Keratinocyte (primary cell): ENCODE measurements around the gene CLEC16A. TPM values are rescaled to one million over a fixed set of nuclear protein-coding genes. Genes with fewer than 3 reads are reported as not detected.

Source experiments
- DNase-seq: peaks from one replicate; pipeline ENCODE4 v3.0.0-alpha.2; 2011; ENCODE audit warnings: low read depth, missing footprints, low spot score
- FAIRE-seq: peaks from 2 replicates; lab custom pipeline; 2011; peaks lifted over from hg19 to GRCh38; lab: Jason Lieb, UNC
- H2AFZ ChIP-seq: 2 replicates; pipeline ENCODE4 v1.6.0; 2012; ENCODE audit warnings: low read length, control low read depth, inconsistent platforms; ENCODE audit not compliant: control insufficient read depth
- H3K27ac ChIP-seq: 2 replicates; pipeline ENCODE4 v1.5.1; 2011; ENCODE audit warnings: low read length; ENCODE audit not compliant: control insufficient read depth, insufficient read depth
- H3K27me3 ChIP-seq: 3 replicates; pipeline ENCODE4 v1.6.0; 2011; ENCODE audit warnings: low read length; ENCODE audit not compliant: control insufficient read depth, insufficient read depth; ENCODE audit errors: extremely low read depth
- H3K36me3 ChIP-seq, 2 experiments: 2 replicates in 1 of 2; 3 replicates in 1 of 2; pipeline ENCODE4 v1.5.1; 2011; ENCODE audit warnings: low read length in 2 of 2, mild to moderate bottlenecking in 1 of 2; ENCODE audit not compliant: control insufficient read depth in 2 of 2, insufficient read depth in 2 of 2; ENCODE audit errors: extremely low read depth in 1 of 2
- H3K4me1 ChIP-seq: 3 replicates; pipeline ENCODE4 v1.5.1; 2011; ENCODE audit warnings: low read length; ENCODE audit not compliant: control insufficient read depth, insufficient read depth; ENCODE audit errors: extremely low read depth
- H3K4me2 ChIP-seq: 3 replicates; pipeline ENCODE4 v1.6.0; 2011; ENCODE audit warnings: low read depth, low read length; ENCODE audit not compliant: control insufficient read depth, insufficient read depth; ENCODE audit errors: extremely low read depth
- H3K4me3 ChIP-seq, 3 experiments: fragments of 200-600 bp in 1 of 3; sonication (generic) in 1 of 3; 2 replicates in 2 of 3; 3 replicates in 1 of 3; pipeline ENCODE4 v1.5.1; 2011 to 2016; ENCODE audit warnings: low read length in 3 of 3, mild to moderate bottlenecking in 3 of 3, control low read depth in 2 of 3, inconsistent platforms in 1 of 3, low read depth in 1 of 3, mixed read lengths in 1 of 3, mixed run types in 1 of 3, moderate library complexity in 1 of 3; ENCODE audit not compliant: control insufficient read depth in 2 of 3, insufficient read depth in 2 of 3; ENCODE audit errors: extremely low read depth in 1 of 3
- H3K79me2 ChIP-seq: 2 replicates; pipeline ENCODE4 v1.6.0; 2012; ENCODE audit warnings: low read length; ENCODE audit not compliant: control insufficient read depth, insufficient read depth
- H3K9ac ChIP-seq: 3 replicates; pipeline ENCODE4 v1.6.0; 2011; ENCODE audit warnings: low read length; ENCODE audit not compliant: control insufficient read depth, insufficient read depth; ENCODE audit errors: extremely low read depth
- H3K9me1 ChIP-seq: 3 replicates; pipeline ENCODE4 v1.6.0; 2011; ENCODE audit warnings: low read length; ENCODE audit not compliant: control insufficient read depth, insufficient read depth; ENCODE audit errors: extremely low read depth
- H3K9me3 ChIP-seq: 2 replicates; pipeline ENCODE4 v1.5.1; 2012; ENCODE audit warnings: low read depth, low read length; ENCODE audit not compliant: control insufficient read depth
- H4K20me1 ChIP-seq: 3 replicates; pipeline ENCODE4 v1.6.0; 2011; ENCODE audit warnings: low read length; ENCODE audit not compliant: control insufficient read depth, insufficient read depth; ENCODE audit errors: extremely low read depth
- EZH2 ChIP-seq: IDR thresholded peaks from one replicate; pipeline ENCODE4 v1.6.1; 2012; ENCODE audit warnings: inconsistent platforms, mild to moderate bottlenecking, low read length, moderate library complexity
- dilution Hi-C: fragments of 300-500 bp; cut with MboI; formaldehyde crosslinking; loops from one replicate; pipeline ENCODE4 v1.7.0; 2020; ENCODE audit warnings: low sequenced_read_pairs; ENCODE audit not compliant: extremely low pct_ligation_motif_present
- polyA minus RNA-seq, 3 experiments: library from RNA; depleted of rRNA, polyadenylated mRNA; stranded (reverse); fragments of >200 nt; gene quantifications; 1 replicate in 1 of 3; 2 replicates in 1 of 3; 3 replicates in 1 of 3; pipeline ENCODE4 v1.2.3, GENCODE V29; 2011
- polyA plus RNA-seq, 5 experiments: library from polyadenylated mRNA; depleted of rRNA in 3 of 5; stranded (reverse) in 3 of 5; stranded (forward) in 1 of 5; unstranded in 1 of 5; fragments of >200 nt; gene quantifications; 1 replicate in 1 of 5; 2 replicates in 3 of 5; 3 replicates in 1 of 5; pipeline versions ENCODE4 v1.2.1 to v1.2.3, GENCODE V29; 2011 to 2012; ENCODE audit warnings: missing spikeins in 2 of 5, low read depth in 1 of 5, low replicate concordance in 1 of 5
- TF ChIP-seq, protein P1 (sequence below), 3 experiments: IDR thresholded peaks in 1 of 3; conservative IDR thresholded peaks in 1 of 3; optimal IDR thresholded peaks in 1 of 3; 2 replicates in 2 of 3; 3 replicates in 1 of 3; pipeline versions ENCODE3 to v1.5.1; 2011; ENCODE audit warnings: low read length in 3 of 3, mild to moderate bottlenecking in 3 of 3, moderate library complexity in 2 of 3, control low read depth in 1 of 3, inconsistent platforms in 1 of 3; ENCODE audit not compliant: insufficient read depth in 2 of 3; ENCODE audit errors: extremely low read depth in 1 of 3

CLEC16A gene, protein sequence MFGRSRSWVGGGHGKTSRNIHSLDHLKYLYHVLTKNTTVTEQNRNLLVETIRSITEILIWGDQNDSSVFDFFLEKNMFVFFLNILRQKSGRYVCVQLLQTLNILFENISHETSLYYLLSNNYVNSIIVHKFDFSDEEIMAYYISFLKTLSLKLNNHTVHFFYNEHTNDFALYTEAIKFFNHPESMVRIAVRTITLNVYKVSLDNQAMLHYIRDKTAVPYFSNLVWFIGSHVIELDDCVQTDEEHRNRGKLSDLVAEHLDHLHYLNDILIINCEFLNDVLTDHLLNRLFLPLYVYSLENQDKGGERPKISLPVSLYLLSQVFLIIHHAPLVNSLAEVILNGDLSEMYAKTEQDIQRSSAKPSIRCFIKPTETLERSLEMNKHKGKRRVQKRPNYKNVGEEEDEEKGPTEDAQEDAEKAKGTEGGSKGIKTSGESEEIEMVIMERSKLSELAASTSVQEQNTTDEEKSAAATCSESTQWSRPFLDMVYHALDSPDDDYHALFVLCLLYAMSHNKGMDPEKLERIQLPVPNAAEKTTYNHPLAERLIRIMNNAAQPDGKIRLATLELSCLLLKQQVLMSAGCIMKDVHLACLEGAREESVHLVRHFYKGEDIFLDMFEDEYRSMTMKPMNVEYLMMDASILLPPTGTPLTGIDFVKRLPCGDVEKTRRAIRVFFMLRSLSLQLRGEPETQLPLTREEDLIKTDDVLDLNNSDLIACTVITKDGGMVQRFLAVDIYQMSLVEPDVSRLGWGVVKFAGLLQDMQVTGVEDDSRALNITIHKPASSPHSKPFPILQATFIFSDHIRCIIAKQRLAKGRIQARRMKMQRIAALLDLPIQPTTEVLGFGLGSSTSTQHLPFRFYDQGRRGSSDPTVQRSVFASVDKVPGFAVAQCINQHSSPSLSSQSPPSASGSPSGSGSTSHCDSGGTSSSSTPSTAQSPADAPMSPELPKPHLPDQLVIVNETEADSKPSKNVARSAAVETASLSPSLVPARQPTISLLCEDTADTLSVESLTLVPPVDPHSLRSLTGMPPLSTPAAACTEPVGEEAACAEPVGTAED
- 8.5 to 14.6 TPM (median 9.5 TPM) in 3 replicates for polyA plus RNA-seq
- 21.1 TPM for polyA plus RNA-seq (2011; ENCODE audit: low read depth)
- 12.1 and 13.6 TPM in 2 replicates for polyA plus RNA-seq (2011; cell fraction: cytosol; rRNA removed)
- polyA plus RNA-seq (2011; cell fraction: nucleus; rRNA removed) = 24.2 and 28.2 TPM in 2 replicates
- 12.7 and 15.2 TPM in 2 replicates for polyA plus RNA-seq (2012; ENCODE audit: low replicate concordance)
- polyA minus RNA-seq = 25.7 to 41.6 TPM (median 40.4 TPM) in 3 replicates
- polyA minus RNA-seq (2011; cell fraction: cytosol; rRNA and poly(A)+ RNA removed) = 27.4 TPM
- polyA minus RNA-seq (2011; cell fraction: nucleus; rRNA and poly(A)+ RNA removed) = 20.9 and 35.0 TPM in 2 replicates

DNA sequence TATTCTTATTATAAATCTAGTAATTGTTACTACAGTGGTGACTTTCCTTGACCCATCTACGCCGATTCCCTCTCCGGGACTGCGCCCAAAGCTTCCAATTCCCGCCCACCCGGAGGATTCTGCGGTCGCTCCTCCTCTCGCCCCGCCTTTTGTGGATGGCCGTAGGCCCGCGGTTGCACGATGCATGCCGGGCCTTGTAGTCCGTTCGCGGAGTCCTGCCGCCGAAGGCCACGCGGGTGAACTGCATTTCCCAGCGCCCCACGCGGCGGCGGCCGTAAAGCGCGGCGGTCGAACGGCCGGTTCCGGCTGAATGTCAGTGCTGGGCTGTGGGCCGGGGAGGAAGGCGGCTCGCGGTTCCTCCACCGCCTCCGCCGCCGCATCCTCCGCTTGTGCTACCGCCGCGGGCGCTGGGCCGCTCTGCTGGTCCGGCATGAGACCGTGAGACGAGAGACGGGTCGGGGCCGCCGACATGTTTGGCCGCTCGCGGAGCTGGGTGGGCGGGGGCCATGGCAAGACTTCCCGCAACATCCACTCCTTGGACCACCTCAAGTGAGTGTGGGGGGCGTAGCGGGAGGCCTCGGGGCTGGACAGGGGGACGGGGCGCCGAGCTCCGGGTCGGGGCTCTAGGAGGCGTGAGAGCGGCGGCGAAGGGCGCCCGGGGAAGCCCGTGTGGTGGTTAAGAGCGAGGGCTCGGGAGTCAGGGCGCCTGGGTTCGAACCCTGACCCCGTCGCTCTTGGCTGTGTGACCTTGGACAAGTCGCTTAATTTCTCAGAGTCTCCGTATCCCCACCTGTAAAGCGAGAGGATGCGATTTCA lies at the start of gene CLEC16A:
TSS of gene CLEC16A (plus strand) at position 316 of the 816 bp plus-strand sequence. CDS start at position 470, 154 bp downstream.
- Histone ChIP-seq H3K27ac (peak within 1 kb of the TSS; percentile 48), H3K4me2 (peak within 1 kb of the TSS; percentile 87), H4K20me1 (peaks cover 22% of the 10 kb centered on the region), H2AFZ (peak within 1 kb of the TSS; percentile 64), H3K9me1 (peaks cover 8% of the 10 kb centered on the region), H3K4me1 (peaks cover 46% of the 10 kb centered on the region), H3K9ac (peak within 1 kb of the TSS; percentile 72), H3K36me3 (peaks cover 4% of the 10 kb centered on the region in 2 experiments), H3K9me3 (no peaks in the 10 kb centered on the region), H3K79me2 (peaks cover 66% of the 10 kb centered on the region), H3K4me3 (peak within 1 kb of the TSS; percentile 88 to 94 (median 89)), H3K27me3 (no peaks in the 10 kb centered on the region)
- DNase-seq (peak; percentile 70), FAIRE-seq (no peak)
- no peak for TF ChIP-seq EZH2
- TF ChIP-seq, protein P1, sequence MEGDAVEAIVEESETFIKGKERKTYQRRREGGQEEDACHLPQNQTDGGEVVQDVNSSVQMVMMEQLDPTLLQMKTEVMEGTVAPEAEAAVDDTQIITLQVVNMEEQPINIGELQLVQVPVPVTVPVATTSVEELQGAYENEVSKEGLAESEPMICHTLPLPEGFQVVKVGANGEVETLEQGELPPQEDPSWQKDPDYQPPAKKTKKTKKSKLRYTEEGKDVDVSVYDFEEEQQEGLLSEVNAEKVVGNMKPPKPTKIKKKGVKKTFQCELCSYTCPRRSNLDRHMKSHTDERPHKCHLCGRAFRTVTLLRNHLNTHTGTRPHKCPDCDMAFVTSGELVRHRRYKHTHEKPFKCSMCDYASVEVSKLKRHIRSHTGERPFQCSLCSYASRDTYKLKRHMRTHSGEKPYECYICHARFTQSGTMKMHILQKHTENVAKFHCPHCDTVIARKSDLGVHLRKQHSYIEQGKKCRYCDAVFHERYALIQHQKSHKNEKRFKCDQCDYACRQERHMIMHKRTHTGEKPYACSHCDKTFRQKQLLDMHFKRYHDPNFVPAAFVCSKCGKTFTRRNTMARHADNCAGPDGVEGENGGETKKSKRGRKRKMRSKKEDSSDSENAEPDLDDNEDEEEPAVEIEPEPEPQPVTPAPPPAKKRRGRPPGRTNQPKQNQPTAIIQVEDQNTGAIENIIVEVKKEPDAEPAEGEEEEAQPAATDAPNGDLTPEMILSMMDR (optimal IDR thresholded peaks at IDR 0.05 in 1 of 3, IDR thresholded peaks at IDR 0.05 in 1 of 3, conservative IDR thresholded peaks at IDR 0.05 in 1 of 3; ENCODE audit: extremely low read depth in 1 of 3, insufficient read depth in 2 of 3, low read length in 3 of 3) = no peak
- dilution Hi-C loops = no loop called here
